Parathyroid adenoma (tissue), 2 donors: Measurements from ENCODE around the gene CERK.

Experiments
- H2AFZ ChIP-seq: fragments of 300-600 bp; sonication (generic); one replicate; pipeline ENCODE4 v1.7.0; 2017; ENCODE audit warnings: antibody characterized with exemption, mild to moderate bottlenecking
- H3K27ac ChIP-seq: fragments of 300-600 bp; sonication (generic); one replicate; pipeline ENCODE4 v1.7.0; 2017
- H3K27me3 ChIP-seq: fragments of 300-600 bp; sonication (generic); one replicate; pipeline ENCODE4 v1.7.0; 2017; ENCODE audit warnings: low read length; ENCODE audit not compliant: control insufficient read depth, insufficient read depth
- H3K36me3 ChIP-seq: fragments of 300-600 bp; sonication (generic); one replicate; pipeline ENCODE4 v1.7.0; 2017; ENCODE audit warnings: low read length; ENCODE audit not compliant: control insufficient read depth, insufficient read depth
- H3K4me1 ChIP-seq: fragments of 300-600 bp; sonication (generic); one replicate; pipeline ENCODE4 v1.7.0; 2017; ENCODE audit warnings: control low read depth
- H3K4me2 ChIP-seq: fragments of 300-600 bp; sonication (generic); one replicate; pipeline ENCODE4 v1.7.0; 2017; ENCODE audit warnings: low read length
- H3K4me3 ChIP-seq: fragments of 300-600 bp; sonication (generic); one replicate; pipeline ENCODE4 v1.7.0; 2017; ENCODE audit warnings: low read depth, low read length
- H3K79me2 ChIP-seq: fragments of 300-600 bp; sonication (generic); one replicate; pipeline ENCODE4 v1.7.0; 2017; ENCODE audit warnings: control low read depth
- H3K9ac ChIP-seq: fragments of 300-600 bp; sonication (generic); one replicate; pipeline ENCODE4 v1.7.0; 2017; ENCODE audit warnings: mild to moderate bottlenecking
- H3K9me3 ChIP-seq: fragments of 300-600 bp; sonication (generic); one replicate; pipeline ENCODE4 v1.7.0; 2017; ENCODE audit warnings: low read length; ENCODE audit not compliant: control insufficient read depth
- CTCF ChIP-seq: fragments of 300-600 bp; sonication (generic); IDR thresholded peaks from one replicate; pipeline ENCODE4 v1.7.0; 2017; ENCODE audit warnings: antibody characterized with exemption, mild to moderate bottlenecking
- donor health status: primary hyperparathyroidism.

The CERK gene

GRCh38 chr22:46663001-46663400 lies 75.1 kb downstream of the CERK start:
- Histone ChIP-seq H2AFZ (no peak overlapping the region), H3K4me1 (peaks cover 4% of the 10 kb centered on the region), H3K9me3 (no peaks in the 10 kb centered on the region), H3K4me2 (no peak overlapping the region), H3K9ac (no peak overlapping the region), H3K27ac (no peak overlapping the region), H3K27me3 (no peaks in the 10 kb centered on the region), H3K4me3 (no peak overlapping the region), H3K79me2 (no peaks in the 10 kb centered on the region), H3K36me3 (no peaks in the 10 kb centered on the region)
- no peak for TF ChIP-seq CTCF

GRCh38 chr22:46662226-46662625 lies 75.8 kb downstream of the CERK start:
- Histone ChIP-seq H3K9ac (no peak overlapping the region), H3K4me2 (no peak overlapping the region), H3K4me1 (peaks cover 4% of the 10 kb centered on the region), H3K27me3 (no peaks in the 10 kb centered on the region), H3K4me3 (no peak overlapping the region), H3K79me2 (no peaks in the 10 kb centered on the region), H3K27ac (no peak overlapping the region), H3K36me3 (no peaks in the 10 kb centered on the region), H3K9me3 (no peaks in the 10 kb centered on the region), H2AFZ (no peak overlapping the region)
- no peak for TF ChIP-seq CTCF

GRCh38 chr22:46661221-46661851 lies 76.7 kb downstream of the CERK start:
- Histone ChIP-seq H3K27ac (no peak overlapping the region), H3K27me3 (no peaks in the 10 kb centered on the region), H3K4me2 (peak overlapping the region; percentile 48), H2AFZ (no peak overlapping the region), H3K4me1 (peaks cover 4% of the 10 kb centered on the region), H3K9ac (no peak overlapping the region), H3K36me3 (no peaks in the 10 kb centered on the region), H3K79me2 (no peaks in the 10 kb centered on the region), H3K4me3 (no peak overlapping the region), H3K9me3 (no peaks in the 10 kb centered on the region)
- no peak for TF ChIP-seq CTCF

- no peaks in the 10 kb centered on the region for H3K36me3 ChIP-seq
- H3K4me2 ChIP-seq = peak overlapping the region; percentile 59
- peak overlapping the region; percentile 17 for H3K4me3 ChIP-seq
- no peaks in the 10 kb centered on the region for H3K79me2 ChIP-seq
- no peaks in the 10 kb centered on the region for H3K27me3 ChIP-seq
- peak overlapping the region; percentile 22 for H2AFZ ChIP-seq
- peaks cover 4% of the 10 kb centered on the region for H3K4me1 ChIP-seq
- no peak overlapping the region for H3K9ac ChIP-seq
- no peak overlapping the region for H3K27ac ChIP-seq
- H3K9me3 ChIP-seq = no peaks in the 10 kb centered on the region
- no peak for TF ChIP-seq CTCF
These were observed 77.3 kb downstream of the CERK start for GRCh38 chr22:46660604-46661201.

- Histone ChIP-seq H3K79me2 (no peaks in the 10 kb centered on the region), H3K4me2 (no peak overlapping the region), H3K9me3 (no peaks in the 10 kb centered on the region), H3K4me3 (no peak overlapping the region), H3K27ac (no peak overlapping the region), H3K27me3 (no peaks in the 10 kb centered on the region), H3K4me1 (peaks cover 4% of the 10 kb centered on the region), H3K36me3 (no peaks in the 10 kb centered on the region), H2AFZ (no peak overlapping the region), H3K9ac (no peak overlapping the region)
- no peak for TF ChIP-seq CTCF
These were observed 78.3 kb downstream of the CERK start for GRCh38 chr22:46659791-46660186.
